Hematopoietic multipotent progenitor cell (in vitro differentiated cells): Measurements from ENCODE around the gene PAX2. TPM values are rescaled to one million over a fixed set of nuclear protein-coding genes. Genes with fewer than 3 reads are reported as not detected.

Experiments used
- DNase-seq, 3 donors: peaks; one replicate each; pipeline ENCODE4 v3.0.0-alpha.2; 2011 to 2015; ENCODE audit warnings: low read depth in 2 of 3, low spot score in 2 of 3
- total RNA-seq: library from RNA; depleted of rRNA; stranded (reverse); fragments of >200 nt; gene quantifications from one replicate; pipeline ENCODE4 v1.2.3, GENCODE V29; 2012

PAX2 gene
- total RNA-seq, 1 donor: not detected

DNA sequence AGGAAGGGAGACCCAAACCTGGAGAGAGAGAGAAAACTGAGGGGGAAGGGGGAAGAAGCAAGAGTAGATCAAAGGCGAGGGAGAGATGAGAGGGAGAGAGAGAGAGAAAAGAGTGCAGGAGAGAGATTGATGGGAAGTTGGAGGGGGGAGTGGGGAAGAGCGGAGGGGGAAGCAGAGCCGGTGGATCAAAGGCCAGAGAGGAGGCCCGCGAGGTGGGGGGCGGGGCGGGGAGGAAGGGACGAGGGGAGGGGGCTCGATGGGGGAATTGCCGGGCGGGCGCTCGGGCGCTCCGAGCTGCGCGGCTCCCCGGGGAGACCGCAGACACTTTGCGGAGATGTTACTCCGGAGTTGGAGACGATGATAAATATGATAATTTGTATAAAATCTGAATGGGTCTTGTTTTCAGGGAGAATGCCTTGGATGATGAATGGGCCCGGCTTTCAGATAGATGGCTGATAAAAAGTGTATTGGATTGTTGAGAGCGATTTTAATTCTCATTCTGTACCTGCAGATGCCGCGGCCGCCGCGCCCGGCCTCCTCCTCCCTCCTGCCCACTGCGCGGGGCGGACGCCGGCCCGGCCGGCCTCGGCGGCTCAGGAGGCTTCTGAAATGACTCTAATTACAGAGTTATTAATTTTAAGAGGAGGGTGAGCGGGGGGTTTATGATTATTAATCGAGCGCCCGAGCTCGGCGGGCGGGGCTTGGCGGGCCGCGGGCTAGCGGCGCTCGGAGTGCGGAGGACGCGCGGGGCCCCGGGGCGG lies 21.4 kb upstream of the PAX2 start:
- no peak for DNase-seq

DNA sequence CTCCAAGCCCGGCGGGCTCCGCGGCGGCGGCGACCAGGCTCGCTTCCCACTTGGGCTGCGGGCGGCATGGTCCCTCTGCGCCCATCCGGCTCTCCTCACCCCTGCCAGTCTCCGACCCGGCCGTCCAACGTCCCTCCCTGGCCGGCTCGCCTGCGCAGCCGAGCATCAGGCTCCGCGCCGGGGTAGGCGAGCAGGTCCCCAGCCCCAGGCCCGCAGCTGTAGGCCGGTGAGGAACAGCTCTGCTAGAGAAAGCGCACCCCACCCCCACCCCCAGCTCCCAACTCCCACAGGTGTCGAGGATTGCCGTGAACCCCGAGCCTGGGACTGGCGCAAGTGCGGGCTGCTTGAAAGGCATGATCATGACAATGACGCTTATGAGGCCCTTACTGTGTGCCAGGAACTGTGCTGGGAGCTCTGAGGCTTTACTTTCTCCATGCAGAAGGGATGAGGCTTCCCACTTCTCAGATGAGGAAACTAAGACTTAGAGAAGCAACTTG lies 20.8 kb upstream of the PAX2 start:
- DNase-seq: no peak

DNA sequence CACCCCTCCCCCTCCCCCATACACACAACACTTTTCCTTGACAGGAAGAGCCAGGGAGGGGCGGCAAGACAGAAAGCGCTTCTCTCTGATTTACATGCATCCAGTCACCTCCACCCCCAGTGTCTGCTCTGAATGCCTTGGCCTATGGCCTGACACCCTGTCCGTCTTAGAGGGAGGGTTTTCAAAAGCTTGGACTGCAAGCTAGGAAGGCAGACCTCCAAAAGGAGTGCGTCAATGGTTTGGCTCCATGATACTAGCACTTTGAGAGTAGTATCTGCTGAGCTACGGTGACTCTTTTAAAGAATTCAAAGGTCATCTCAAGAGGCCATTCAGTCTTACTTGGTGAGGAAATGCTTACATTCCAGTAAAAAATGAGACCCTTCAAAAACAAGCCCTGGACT lies 20.3 kb upstream of the PAX2 start:
- no peak for DNase-seq

GRCh38 chr10:100725869-100726426 lies 19.4 kb upstream of the PAX2 start:
- DNase-seq: no peak

GRCh38 chr10:100727808-100728207 lies 17.6 kb upstream of the PAX2 start:
- DNase-seq: no peak

- DNase-seq: peak in 2 of 3 donors; percentile 61 to 65
These were observed 16.2 kb upstream of the PAX2 start for GRCh38 chr10:100728928-100729861.

DNA sequence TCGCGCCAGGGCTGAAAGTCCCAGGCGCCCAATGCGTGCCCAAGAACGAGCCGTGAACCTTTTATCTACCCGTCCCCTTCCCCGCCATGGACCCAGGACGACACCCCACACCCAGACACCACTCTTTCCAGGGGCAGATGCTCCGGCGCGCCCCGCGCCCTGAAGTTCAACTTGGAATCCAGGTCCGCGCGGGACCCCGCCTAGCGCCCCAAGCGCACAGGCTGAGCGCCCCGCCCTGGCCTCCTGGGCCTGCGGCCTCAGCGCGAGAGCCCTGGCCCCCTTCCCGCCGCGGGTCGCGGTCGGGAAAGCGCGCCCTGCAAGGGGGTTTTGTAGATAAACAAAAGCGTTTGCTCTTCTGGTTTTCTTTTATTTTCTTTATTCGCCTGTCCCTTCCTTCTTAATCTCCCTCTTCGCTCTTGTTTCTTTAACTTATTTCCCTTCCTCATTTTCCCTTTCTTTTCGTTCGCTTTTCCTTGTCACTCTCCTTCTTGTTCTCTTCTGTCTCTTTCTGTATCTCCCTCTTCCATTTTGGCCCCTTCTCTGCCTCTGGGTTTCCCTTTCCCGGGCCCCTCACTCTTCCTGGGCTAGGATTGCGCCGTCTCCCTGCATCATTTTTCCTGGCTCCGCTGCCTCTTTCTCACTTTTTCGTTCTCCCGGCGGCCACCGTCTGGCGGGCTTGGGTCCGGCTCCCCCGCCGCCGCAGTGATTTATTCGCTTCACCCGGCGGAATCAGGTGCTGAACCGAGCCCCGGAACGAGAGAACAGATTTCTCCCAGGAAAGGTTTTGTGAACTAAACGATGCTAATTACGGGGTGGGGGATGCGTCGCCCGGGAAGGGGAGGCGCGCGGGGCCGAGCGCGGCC lies 15.3 kb upstream of the PAX2 start:
- DNase-seq: no peak

GRCh38 chr10:100730725-100731406 lies 14.5 kb upstream of the PAX2 start:
- peak in 2 of 3 donors; percentile 62 to 64 for DNase-seq

DNA sequence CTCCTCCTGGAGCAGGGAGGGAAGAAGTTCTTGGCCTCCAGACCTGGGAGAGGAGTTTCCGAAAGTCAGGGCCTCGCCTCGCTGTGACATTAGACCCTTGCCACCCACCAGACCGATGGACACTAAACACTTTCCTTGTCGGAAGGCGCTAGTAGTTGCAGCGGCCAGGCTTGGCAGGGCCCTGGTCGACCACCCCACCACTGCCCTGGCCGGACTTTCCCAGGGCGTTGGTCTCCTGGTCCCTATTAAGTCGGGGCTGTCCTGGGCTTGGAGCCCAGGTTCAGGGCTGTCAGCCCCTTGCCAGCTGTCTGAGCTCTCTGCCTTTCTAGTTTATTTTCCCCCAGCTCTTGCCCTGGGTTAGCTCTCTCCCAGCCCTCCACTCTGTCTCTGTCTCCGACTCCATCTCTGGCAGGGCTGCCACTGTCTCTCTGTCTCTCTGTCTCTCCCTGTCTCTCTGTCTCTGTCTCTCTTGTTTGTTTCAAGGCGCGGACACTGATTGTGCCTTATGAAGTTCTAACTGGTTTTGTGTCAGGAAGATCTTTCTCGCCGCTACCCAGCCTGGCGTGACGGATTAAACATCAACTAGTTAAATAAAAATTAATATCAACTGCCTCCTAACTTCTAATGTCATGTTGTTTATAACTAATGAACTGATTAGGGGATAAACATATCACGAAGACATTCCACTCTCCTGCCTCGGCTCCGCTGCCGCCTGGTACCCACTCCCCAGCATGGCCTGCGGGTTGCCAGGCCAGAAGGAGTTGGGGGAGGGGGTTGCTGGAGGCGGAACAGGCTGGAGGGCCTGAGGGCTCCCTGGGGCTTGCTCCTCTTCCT lies 13.8 kb upstream of the PAX2 start:
- no peak for DNase-seq

DNA sequence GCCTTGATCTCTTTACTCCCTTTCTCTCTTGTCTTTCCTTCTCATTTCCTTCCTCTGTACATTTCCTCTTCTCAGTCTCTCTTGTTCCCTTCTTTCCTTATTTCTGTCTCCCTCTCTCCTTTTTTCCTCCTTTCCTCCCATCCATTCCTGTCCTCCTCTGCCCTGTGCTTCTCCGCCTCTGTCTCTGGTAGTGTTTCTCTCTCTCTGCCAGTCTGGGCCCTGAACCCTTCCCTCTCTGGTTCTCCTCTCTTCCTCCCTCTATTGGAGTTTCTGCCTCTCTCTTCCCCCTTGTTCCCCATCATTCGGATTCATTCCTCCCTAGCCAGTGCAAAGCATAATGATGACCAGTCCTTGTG lies 13.2 kb upstream of the PAX2 start:
- no peak for DNase-seq

DNA sequence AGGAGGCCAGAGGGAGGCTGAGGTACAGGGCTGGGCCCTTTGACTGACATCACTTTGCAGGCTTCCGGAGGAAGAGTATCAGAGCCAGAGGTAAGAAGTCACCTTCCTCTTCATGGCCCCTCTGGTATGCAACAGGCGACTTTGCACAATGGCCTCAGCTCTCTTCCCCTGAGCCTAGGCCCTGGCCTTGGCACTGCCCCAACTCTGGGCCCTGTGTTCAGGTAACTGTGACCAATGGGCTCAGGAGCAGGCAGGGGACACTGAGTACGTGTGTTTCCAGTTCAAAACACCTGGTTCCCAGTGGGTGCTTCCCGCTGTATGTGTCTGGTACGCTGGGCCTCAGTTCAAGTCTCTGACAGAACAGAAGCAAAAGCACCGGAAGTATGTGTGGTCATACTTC lies 12.1 kb upstream of the PAX2 start:
- no peak for DNase-seq

DNA sequence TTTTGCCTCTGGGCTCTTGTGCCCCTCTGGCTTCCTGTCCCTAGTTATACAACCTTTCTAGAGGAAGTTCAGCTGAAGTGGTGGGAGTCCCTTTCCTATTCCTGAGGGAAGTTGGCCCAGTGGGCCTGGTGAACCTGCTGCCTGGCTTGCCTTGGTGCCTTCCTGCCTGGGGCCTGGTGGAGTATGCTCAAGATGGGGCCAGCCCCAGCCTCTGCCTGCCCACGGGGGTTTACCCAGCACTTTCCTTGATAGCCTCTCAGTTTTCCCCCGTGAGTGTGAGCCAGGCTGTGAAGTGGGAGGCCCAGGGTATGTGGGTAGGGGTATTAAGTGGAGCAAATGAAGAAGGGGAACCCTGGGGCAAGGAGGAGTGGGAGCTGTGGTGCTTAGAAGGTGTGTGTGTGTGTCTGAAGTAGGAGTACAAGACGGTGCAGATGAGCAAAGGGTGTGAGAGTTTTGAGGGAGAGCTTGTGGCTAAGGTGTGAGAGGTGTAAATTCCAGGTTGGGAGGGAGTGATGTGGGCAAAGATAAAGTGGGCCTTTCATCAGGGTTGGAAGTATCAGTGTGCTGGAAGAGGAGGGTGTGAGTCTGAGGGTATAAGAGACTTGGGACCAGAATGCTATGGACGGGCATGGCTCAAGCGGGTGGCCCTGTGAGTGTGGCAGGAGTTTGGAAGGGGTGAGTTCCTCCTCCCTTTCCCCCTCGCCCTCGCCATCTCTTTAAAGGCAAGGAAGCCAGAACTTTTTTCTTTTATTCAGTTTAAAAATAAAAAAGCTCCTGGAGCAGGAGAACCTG lies 10.9 kb upstream of the PAX2 start:
- no peak for DNase-seq

GRCh38 chr10:100735087-100735336 lies 10.4 kb upstream of the PAX2 start:
- no peak for DNase-seq

GRCh38 chr10:100735337-100736143 lies 9.8 kb upstream of the PAX2 start:
- no peak for DNase-seq

DNA sequence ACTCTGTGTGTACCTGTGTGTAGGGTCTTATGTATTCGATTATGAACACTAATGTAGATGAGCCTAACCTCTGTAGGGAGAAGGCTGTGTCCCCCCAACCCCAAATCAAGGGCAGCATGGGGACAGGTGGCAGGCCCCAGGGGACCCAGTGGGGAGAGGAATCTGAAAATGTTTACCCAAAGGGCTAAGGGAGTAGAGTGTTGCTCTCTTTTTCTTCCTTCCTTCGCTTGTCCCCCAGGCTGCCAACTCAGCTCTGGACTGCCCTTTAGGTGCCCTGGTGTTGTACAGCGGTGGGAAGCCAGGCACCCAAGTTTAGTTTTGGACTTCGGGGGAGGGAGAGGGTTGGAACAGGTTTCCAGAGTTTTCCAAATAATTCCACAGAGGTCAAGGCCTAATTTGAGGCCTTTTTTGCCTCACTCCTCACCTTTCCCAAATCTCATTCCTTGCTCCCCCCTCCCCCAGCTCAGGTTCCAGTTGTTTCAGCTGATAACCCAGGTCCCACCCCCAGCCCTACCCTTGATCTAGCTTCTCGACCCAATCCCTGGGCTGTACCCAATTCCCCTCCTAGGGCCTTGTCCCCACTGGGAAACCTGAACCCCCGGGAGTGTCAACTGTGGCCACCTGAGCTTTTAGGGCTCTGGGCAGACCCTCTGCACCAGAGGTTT lies 9.1 kb upstream of the PAX2 start:
- no peak for DNase-seq

DNA sequence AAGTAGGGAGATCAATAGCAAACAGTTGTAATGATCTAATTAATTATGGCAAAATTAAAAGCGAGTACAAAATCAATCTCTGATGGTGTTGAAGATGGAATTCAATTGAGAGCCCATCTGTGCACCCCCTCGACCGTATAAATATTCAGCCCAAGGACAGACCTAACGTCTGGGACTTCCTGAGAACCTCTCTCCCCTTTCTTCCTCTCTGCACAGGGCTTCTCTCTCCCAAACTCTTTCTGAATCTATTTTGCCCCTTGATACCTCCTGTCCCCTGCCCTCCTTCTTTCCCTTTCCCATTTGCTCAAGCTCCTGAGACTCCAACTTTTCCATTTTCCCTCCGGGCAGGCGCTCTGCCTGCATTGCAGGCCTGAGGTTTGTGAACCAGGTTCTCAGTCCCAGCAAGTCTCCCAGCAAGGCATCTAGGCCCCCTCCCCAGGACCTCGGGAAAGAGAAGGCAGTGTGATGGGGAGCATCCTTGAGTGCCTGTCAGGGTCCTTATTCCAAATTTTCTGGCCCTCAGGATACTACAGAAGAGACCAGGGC lies 8.5 kb upstream of the PAX2 start:
- no peak for DNase-seq
